ENCODE measurements around the gene AKAP6. TPM values are rescaled to one million over a fixed set of nuclear protein-coding genes. Genes with fewer than 3 reads are reported as not detected.

AKAP6 gene
- total RNA-seq, 3 donors from 2014 or later = 1.1 to 9.1 (median 4.6) TPM

GRCh38 chr14:32349322-32349721 lies 20.2 kb downstream of the AKAP6 start:
- no peak overlapping the region for H3K27ac ChIP-seq
- no peaks in the 10 kb centered on the region for H3K4me1 ChIP-seq
- no peaks in the 10 kb centered on the region for H3K36me3 ChIP-seq
- no peaks in the 10 kb centered on the region for H3K9me3 ChIP-seq
- intact Hi-C loops (cut with DNase I; ENCODE audit: low total_unique reads) = no loop called here
- no peak overlapping the region for H3K4me3 ChIP-seq
- no peaks in the 10 kb centered on the region for H3K27me3 ChIP-seq
- no peak for DNase-seq (ENCODE audit: low spot score in 2 of 2)
- TF ChIP-seq POLR2A (IDR thresholded peaks at IDR 0.05) (no peak), CTCF (IDR thresholded peaks at IDR 0.05) (no peak), POLR2AphosphoS5 (IDR thresholded peaks at IDR 0.05) (no peak)

- no peak for DNase-seq (ENCODE audit: low spot score in 2 of 2)
- no peaks in the 10 kb centered on the region for H3K27me3 ChIP-seq
- H3K9me3 ChIP-seq = no peaks in the 10 kb centered on the region
- no peak overlapping the region for H3K27ac ChIP-seq
- intact Hi-C loops (cut with DNase I; ENCODE audit: low total_unique reads) = no loop called here
- TF ChIP-seq POLR2A (IDR thresholded peaks at IDR 0.05) = no peak
- TF ChIP-seq CTCF (IDR thresholded peaks at IDR 0.05) = no peak
- TF ChIP-seq POLR2AphosphoS5 (IDR thresholded peaks at IDR 0.05) = no peak
- no peaks in the 10 kb centered on the region for H3K4me1 ChIP-seq
- H3K4me3 ChIP-seq = no peak overlapping the region
- H3K36me3 ChIP-seq = no peaks in the 10 kb centered on the region
Observed at GRCh38 chr14:32350020-32350419, 20.9 kb downstream of the AKAP6 start.

- Histone ChIP-seq H3K9me3 (no peaks in the 10 kb centered on the region), H3K36me3 (no peaks in the 10 kb centered on the region), H3K27ac (no peak overlapping the region), H3K4me3 (no peak overlapping the region), H3K4me1 (no peaks in the 10 kb centered on the region), H3K27me3 (no peaks in the 10 kb centered on the region)
- intact Hi-C loops (cut with DNase I; ENCODE audit: low total_unique reads) = no loop called here
- TF ChIP-seq POLR2AphosphoS5 (IDR thresholded peaks at IDR 0.05) (no peak), POLR2A (IDR thresholded peaks at IDR 0.05) (no peak), CTCF (IDR thresholded peaks at IDR 0.05) (no peak)
- no peak for DNase-seq (ENCODE audit: low spot score in 2 of 2)
Observed at GRCh38 chr14:32352631-32353030, 23.5 kb downstream of the AKAP6 start.

GRCh38 chr14:32354716-32355115 lies 25.6 kb downstream of the AKAP6 start:
- Histone ChIP-seq H3K27me3 (no peaks in the 10 kb centered on the region), H3K4me1 (no peaks in the 10 kb centered on the region)
- no peak for DNase-seq (ENCODE audit: low spot score in 2 of 2)

GRCh38 chr14:32358781-32359180 lies 29.7 kb downstream of the AKAP6 start:
- H3K27me3 ChIP-seq = no peaks in the 10 kb centered on the region
- no peak for DNase-seq (ENCODE audit: low spot score in 2 of 2)
- no peak overlapping the region for H3K27ac ChIP-seq
- no peaks in the 10 kb centered on the region for H3K36me3 ChIP-seq
- no peak overlapping the region for H3K4me3 ChIP-seq
- no peaks in the 10 kb centered on the region for H3K4me1 ChIP-seq
- TF ChIP-seq POLR2AphosphoS5 (IDR thresholded peaks at IDR 0.05) = no peak
- H3K9me3 ChIP-seq = no peaks in the 10 kb centered on the region
- intact Hi-C loops (cut with DNase I; ENCODE audit: low total_unique reads) = no loop called here

More at GRCh38 chr14:32354716-32355115, 25.6 kb downstream of the AKAP6 start:
- intact Hi-C loops (cut with DNase I; ENCODE audit: low total_unique reads) = no loop called here
- H3K9me3 ChIP-seq = no peaks in the 10 kb centered on the region
- H3K4me3 ChIP-seq = no peak overlapping the region
- no peaks in the 10 kb centered on the region for H3K36me3 ChIP-seq
- TF ChIP-seq CTCF (IDR thresholded peaks at IDR 0.05) (no peak), POLR2A (IDR thresholded peaks at IDR 0.05) (no peak), POLR2AphosphoS5 (IDR thresholded peaks at IDR 0.05) (no peak)
- H3K27ac ChIP-seq = no peak overlapping the region

- Histone ChIP-seq H3K4me1 (peaks cover 0 to 8% of the 10 kb centered on the region in 2 donors), H3K4me3 (no peak overlapping the region), H3K27ac (no peak overlapping the region), H3K36me3 (no peaks in the 10 kb centered on the region), H3K9me3 (no peaks in the 10 kb centered on the region), H3K27me3 (no peaks in the 10 kb centered on the region)
- intact Hi-C loops (cut with DNase I; ENCODE audit: low total_unique reads) = no loop called here
- DNase-seq (ENCODE audit: low spot score in 2 of 2) = no peak
- TF ChIP-seq POLR2AphosphoS5 (IDR thresholded peaks at IDR 0.05) (no peak), POLR2A (IDR thresholded peaks at IDR 0.05) (no peak), CTCF (IDR thresholded peaks at IDR 0.05) (no peak)
Observed at GRCh38 chr14:32361674-32362073, 32.6 kb downstream of the AKAP6 start.
